HCT116 (cell line): Measurements from ENCODE around the gene CHCHD4. TPM values are rescaled to one million over a fixed set of nuclear protein-coding genes. Genes with fewer than 3 reads are reported as not detected.

Experiments
- ATAC-seq: fragments of 200-7000 bp; cut with Tn5 transposase; 2 replicates; pipeline ENCODE4 v1.9.1; 2020; ENCODE audit warnings: mild to moderate bottlenecking, moderate library complexity
- BruUV-seq: library from RNA; stranded (reverse); fragments of 400-500 nt; replicated peaks from 2 replicates; lab custom pipeline; 2021; lab: Mats Ljungman, UMichigan
- CTCF ChIA-PET: fragments of 300-600 bp; sonication (Branson Sonifier 250); formaldehyde crosslinking; loops from one replicate; lab custom pipeline; 2021; ENCODE audit warnings: antibody characterized with exemption; lab: Charles Lee
- POLR2A ChIA-PET: fragments of 300-600, 350-600 bp; sonication (Branson Sonifier 250); formaldehyde crosslinking; loops from one replicate; lab custom pipeline; 2021; ENCODE audit warnings: antibody characterized with exemption; lab: Charles Lee
- RAD21 ChIA-PET, 2 experiments: fragments of 300-600 bp; sonication (Branson Sonifier 250); formaldehyde crosslinking; loops; one replicate each; lab custom pipeline; 2023; ENCODE audit warnings: low total read pairs in 2 of 2; ENCODE audit not compliant: uncharacterized antibody in 2 of 2, unreplicated experiment in 2 of 2, low non-redundant PET in 1 of 2; lab: Charles Lee
- DNase-seq: peaks from one replicate; pipeline ENCODE4 v3.0.0-alpha.2; 2010; ENCODE audit warnings: low read depth, low spot score
- H2AFZ ChIP-seq: fragments of 200-600 bp; shearing (Covaris generic), sonication (generic); 2 replicates; pipeline ENCODE4 v1.6.1; 2017; ENCODE audit warnings: low read depth, mixed run types, mixed read lengths, antibody characterized with exemption, low read length; ENCODE audit not compliant: poor library complexity, severe bottlenecking
- H3K27ac ChIP-seq: 2 replicates; pipeline ENCODE4 v1.5.1; 2012; ENCODE audit warnings: low read depth, low read length
- H3K27me3 ChIP-seq: fragments of 200-600 bp; sonication (generic); 2 replicates; pipeline ENCODE4 v1.6.1; 2016; ENCODE audit warnings: mixed run types, low read length, mixed read lengths; ENCODE audit not compliant: insufficient read depth
- H3K36me3 ChIP-seq, 2 experiments: fragments of 200-500 bp in 1 of 2; fragments of 200-600 bp in 1 of 2; sonication (Bioruptor generic) in 1 of 2; sonication (generic) in 1 of 2; 2 replicates each; pipeline versions ENCODE4 v1.5.1 to v1.6.1; 2014 to 2016; ENCODE audit warnings: low read length in 2 of 2, inconsistent platforms in 1 of 2, mixed read lengths in 1 of 2, mixed run types in 1 of 2; ENCODE audit not compliant: insufficient read depth in 2 of 2, control insufficient read depth in 1 of 2
- H3K4me1 ChIP-seq, 2 experiments: fragments of 200-600 bp in 1 of 2; sonication (generic) in 1 of 2; 2 replicates each; pipeline versions ENCODE4 v1.5.1 to v1.6.1; 2012 to 2017; ENCODE audit warnings: low read length in 2 of 2, inconsistent platforms in 1 of 2, mild to moderate bottlenecking in 1 of 2, mixed read lengths in 1 of 2, mixed run types in 1 of 2, moderate library complexity in 1 of 2; ENCODE audit not compliant: insufficient read depth in 2 of 2, control insufficient read depth in 1 of 2
- H3K4me2 ChIP-seq: fragments of 200-600 bp; sonication (generic); 2 replicates; pipeline ENCODE4 v1.6.1; 2017; ENCODE audit warnings: mixed run types, low read length, mixed read lengths
- H3K4me3 ChIP-seq, 2 experiments: fragments of 200-600 bp in 1 of 2; sonication (generic) in 1 of 2; replicated peaks in 1 of 2; 2 replicates each; pipeline ENCODE4 v1.5.1; 2011 to 2016; ENCODE audit warnings: low read length in 2 of 2, control low read depth in 1 of 2, low read depth in 1 of 2, mild to moderate bottlenecking in 1 of 2, mixed read lengths in 1 of 2, mixed run types in 1 of 2
- H3K79me2 ChIP-seq: fragments of 200-600 bp; sonication (generic); 2 replicates; pipeline ENCODE4 v1.6.1; 2017; ENCODE audit warnings: mild to moderate bottlenecking, mixed run types, low read length, moderate library complexity, mixed read lengths; ENCODE audit not compliant: insufficient read depth
- H3K9ac ChIP-seq: fragments of 200-600 bp; sonication (generic); 2 replicates; pipeline ENCODE4 v1.6.1; 2016; ENCODE audit warnings: low read length, mixed read lengths
- H3K9me2 ChIP-seq: fragments of 200-600 bp; sonication (generic), shearing (Covaris generic); 2 replicates; pipeline ENCODE4 v1.6.1; 2017; ENCODE audit warnings: mixed run types, mild to moderate bottlenecking, moderate library complexity; ENCODE audit not compliant: insufficient read depth
- H3K9me3 ChIP-seq, 2 experiments: fragments of 200-500 bp in 1 of 2; fragments of 200-600 bp in 1 of 2; sonication (Bioruptor generic) in 1 of 2; sonication (generic) in 1 of 2; 2 replicates each; pipeline ENCODE4 v1.6.1; 2014 to 2017; ENCODE audit warnings: low read length in 2 of 2, mixed read lengths in 2 of 2, inconsistent platforms in 1 of 2, low read depth in 1 of 2, mild to moderate bottlenecking in 1 of 2, mixed run types in 1 of 2, moderate library complexity in 1 of 2; ENCODE audit not compliant: control insufficient read depth in 1 of 2, insufficient read depth in 1 of 2
- H4K20me1 ChIP-seq: fragments of 200-600 bp; sonication (generic), shearing (Covaris generic); 2 replicates; pipeline ENCODE4 v1.6.1; 2017; ENCODE audit warnings: mixed run types, mild to moderate bottlenecking, moderate library complexity; ENCODE audit not compliant: insufficient read depth
- CBX3 ChIP-seq: IDR thresholded peaks from 2 replicates; pipeline ENCODE4 v1.6.1; 2012; ENCODE audit warnings: low read depth
- EZH2phosphoT487 ChIP-seq: fragments of 200-600 bp; IDR thresholded peaks from 2 replicates; pipeline ENCODE4 v1.6.1; 2018; ENCODE audit warnings: antibody characterized with exemption, borderline replicate concordance
- FOSL1 ChIP-seq: IDR thresholded peaks from 2 replicates; pipeline ENCODE4 v1.6.1; 2012; ENCODE audit warnings: low read depth
- POLR2AphosphoS5 ChIP-seq: IDR thresholded peaks from 2 replicates; pipeline ENCODE4 v1.6.1; 2011; ENCODE audit warnings: mild to moderate bottlenecking, low read depth, low read length, moderate library complexity
- SP1 ChIP-seq: IDR thresholded peaks from 2 replicates; pipeline ENCODE4 v1.6.1; 2012; ENCODE audit warnings: low read depth
- ZNF274 ChIP-seq: fragments of 200-500 bp; sonication (Bioruptor generic); IDR thresholded peaks from 2 replicates; pipeline ENCODE4 v1.6.1; 2014; ENCODE audit warnings: mild to moderate bottlenecking, low read depth, low read length, inconsistent platforms
- intact Hi-C: fragments of 100-400 bp; cut with micrococcal nuclease; formaldehyde crosslinking; loops from 2 replicates; pipeline ENCODE4 v1.10.0; 2022
- total RNA-seq: library from RNA; stranded (reverse); gene quantifications from one replicate; pipeline ENCODE4 v1.2.1, GENCODE V29; 2021; ENCODE audit not compliant: unreplicated experiment
- TF ChIP-seq, protein P1 (sequence below): IDR thresholded peaks from 2 replicates; pipeline ENCODE4 v1.6.1; 2012; ENCODE audit warnings: low read depth
- TF ChIP-seq, protein P2 (sequence below): IDR thresholded peaks from 2 replicates; pipeline ENCODE4 v1.6.1; 2012
- TF ChIP-seq, protein P3 (sequence below): IDR thresholded peaks from 2 replicates; pipeline ENCODE4 v1.6.1; 2011; ENCODE audit warnings: mild to moderate bottlenecking, low read length, moderate library complexity; ENCODE audit not compliant: insufficient replicate concordance; ENCODE audit errors: extremely low read depth

The CHCHD4 gene
- total RNA-seq, 1 experiment from 2014 or later: 24.6 TPM

DNA sequence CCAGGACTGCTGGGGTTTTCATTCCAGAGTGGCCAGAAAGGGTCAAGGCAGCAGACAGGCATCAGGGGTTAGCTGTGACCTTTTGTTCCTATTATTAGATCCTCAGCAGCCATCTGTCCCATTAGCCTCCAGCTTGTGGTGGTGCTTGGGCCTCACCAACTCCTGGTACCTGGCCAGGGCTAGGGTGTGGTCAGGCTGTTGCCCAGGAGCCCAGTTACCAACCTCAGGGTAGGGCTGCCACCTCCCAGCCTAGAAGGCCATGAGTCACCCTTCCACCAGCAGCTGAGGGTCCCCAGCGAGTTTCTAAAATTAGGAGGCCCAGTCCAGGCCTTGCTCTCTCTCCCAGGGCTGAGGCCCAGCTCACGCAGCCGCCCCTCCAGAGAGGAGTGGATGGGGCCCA is 12.3 kb upstream of the CHCHD4 start:
- POLR2A ChIA-PET: interaction anchor here (0.8 kb wide), 1 partner anchor 12 kb away, joined by 4 read pairs; the partner anchor contains the start of genes CHCHD4 and TMEM43
- no peak overlapping the region for H2AFZ ChIP-seq
- H4K20me1 ChIP-seq: no peaks in the 10 kb centered on the region
- no TSS peak for BruUV-seq
- peaks cover 6 to 14% of the 10 kb centered on the region in 2 experiments; a peak in 3 of 4 replicates for H3K4me1 ChIP-seq
- no peak overlapping the region for H3K9ac ChIP-seq
- intact Hi-C loops: no loop called here
- H3K79me2 ChIP-seq: no peaks in the 10 kb centered on the region
- RAD21 ChIA-PET: no interaction called here
- TF ChIP-seq, protein P1, sequence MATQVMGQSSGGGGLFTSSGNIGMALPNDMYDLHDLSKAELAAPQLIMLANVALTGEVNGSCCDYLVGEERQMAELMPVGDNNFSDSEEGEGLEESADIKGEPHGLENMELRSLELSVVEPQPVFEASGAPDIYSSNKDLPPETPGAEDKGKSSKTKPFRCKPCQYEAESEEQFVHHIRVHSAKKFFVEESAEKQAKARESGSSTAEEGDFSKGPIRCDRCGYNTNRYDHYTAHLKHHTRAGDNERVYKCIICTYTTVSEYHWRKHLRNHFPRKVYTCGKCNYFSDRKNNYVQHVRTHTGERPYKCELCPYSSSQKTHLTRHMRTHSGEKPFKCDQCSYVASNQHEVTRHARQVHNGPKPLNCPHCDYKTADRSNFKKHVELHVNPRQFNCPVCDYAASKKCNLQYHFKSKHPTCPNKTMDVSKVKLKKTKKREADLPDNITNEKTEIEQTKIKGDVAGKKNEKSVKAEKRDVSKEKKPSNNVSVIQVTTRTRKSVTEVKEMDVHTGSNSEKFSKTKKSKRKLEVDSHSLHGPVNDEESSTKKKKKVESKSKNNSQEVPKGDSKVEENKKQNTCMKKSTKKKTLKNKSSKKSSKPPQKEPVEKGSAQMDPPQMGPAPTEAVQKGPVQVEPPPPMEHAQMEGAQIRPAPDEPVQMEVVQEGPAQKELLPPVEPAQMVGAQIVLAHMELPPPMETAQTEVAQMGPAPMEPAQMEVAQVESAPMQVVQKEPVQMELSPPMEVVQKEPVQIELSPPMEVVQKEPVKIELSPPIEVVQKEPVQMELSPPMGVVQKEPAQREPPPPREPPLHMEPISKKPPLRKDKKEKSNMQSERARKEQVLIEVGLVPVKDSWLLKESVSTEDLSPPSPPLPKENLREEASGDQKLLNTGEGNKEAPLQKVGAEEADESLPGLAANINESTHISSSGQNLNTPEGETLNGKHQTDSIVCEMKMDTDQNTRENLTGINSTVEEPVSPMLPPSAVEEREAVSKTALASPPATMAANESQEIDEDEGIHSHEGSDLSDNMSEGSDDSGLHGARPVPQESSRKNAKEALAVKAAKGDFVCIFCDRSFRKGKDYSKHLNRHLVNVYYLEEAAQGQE: no peak
- TF ChIP-seq POLR2AphosphoS5: no peak
- peak; percentile 20; the same call in 1 of the 2 replicates for TF ChIP-seq FOSL1
- TF ChIP-seq, protein P2, sequence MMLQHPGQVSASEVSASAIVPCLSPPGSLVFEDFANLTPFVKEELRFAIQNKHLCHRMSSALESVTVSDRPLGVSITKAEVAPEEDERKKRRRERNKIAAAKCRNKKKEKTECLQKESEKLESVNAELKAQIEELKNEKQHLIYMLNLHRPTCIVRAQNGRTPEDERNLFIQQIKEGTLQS: no peak
- TF ChIP-seq CBX3: no peak
- no peak for TF ChIP-seq EZH2phosphoT487
- TF ChIP-seq SP1: 0 out of 2 replicates have a peak, but pooled peaks have one; percentile 15
- TF ChIP-seq, protein P3, sequence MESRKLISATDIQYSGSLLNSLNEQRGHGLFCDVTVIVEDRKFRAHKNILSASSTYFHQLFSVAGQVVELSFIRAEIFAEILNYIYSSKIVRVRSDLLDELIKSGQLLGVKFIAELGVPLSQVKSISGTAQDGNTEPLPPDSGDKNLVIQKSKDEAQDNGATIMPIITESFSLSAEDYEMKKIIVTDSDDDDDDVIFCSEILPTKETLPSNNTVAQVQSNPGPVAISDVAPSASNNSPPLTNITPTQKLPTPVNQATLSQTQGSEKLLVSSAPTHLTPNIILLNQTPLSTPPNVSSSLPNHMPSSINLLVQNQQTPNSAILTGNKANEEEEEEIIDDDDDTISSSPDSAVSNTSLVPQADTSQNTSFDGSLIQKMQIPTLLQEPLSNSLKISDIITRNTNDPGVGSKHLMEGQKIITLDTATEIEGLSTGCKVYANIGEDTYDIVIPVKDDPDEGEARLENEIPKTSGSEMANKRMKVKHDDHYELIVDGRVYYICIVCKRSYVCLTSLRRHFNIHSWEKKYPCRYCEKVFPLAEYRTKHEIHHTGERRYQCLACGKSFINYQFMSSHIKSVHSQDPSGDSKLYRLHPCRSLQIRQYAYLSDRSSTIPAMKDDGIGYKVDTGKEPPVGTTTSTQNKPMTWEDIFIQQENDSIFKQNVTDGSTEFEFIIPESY: no peak
- no peak for TF ChIP-seq ZNF274
- no peak overlapping the region; the same call in 1 of the 2 replicates for H3K27ac ChIP-seq
- DNase-seq (no peak), ATAC-seq (peak; percentile 43; the same call in 1 of the 2 replicates)
- no peaks in the 10 kb centered on the region for H3K9me2 ChIP-seq
- no peaks in the 10 kb centered on the region for H3K9me3 ChIP-seq
- H3K27me3 ChIP-seq: no peaks in the 10 kb centered on the region
- H3K4me3 ChIP-seq: no peak overlapping the region
- CTCF ChIA-PET: no interaction called here
- H3K36me3 ChIP-seq: peaks cover 12 to 34% of the 10 kb centered on the region in 2 experiments; a peak in 3 of 4 replicates
- H3K4me2 ChIP-seq: peak overlapping the region; percentile 42; the same call in 1 of the 2 replicates
